H9 (cell line): ENCODE data around the gene TBCC. TPM values are rescaled to one million over a fixed set of nuclear protein-coding genes. Genes with fewer than 3 reads are reported as not detected.

Experiments
- DNase-seq: peaks from one replicate; pipeline ENCODE4 v3.0.0-alpha.2; 2017
- H2AFZ ChIP-seq: one replicate; pipeline ENCODE4 v1.6.1; 2013; ENCODE audit warnings: mild to moderate bottlenecking, low read length, control low read depth, moderate library complexity
- H2AK5ac ChIP-seq: 2 replicates; pipeline ENCODE4 v1.6.1; 2013; ENCODE audit warnings: low read length, control low read depth, mixed read lengths; ENCODE audit not compliant: insufficient read length
- H2BK120ac ChIP-seq: one replicate; pipeline ENCODE4 v1.6.1; 2013; ENCODE audit warnings: low read depth, mild to moderate bottlenecking, low read length, control low read depth, inconsistent platforms; ENCODE audit not compliant: poor library complexity, severe bottlenecking
- H2BK12ac ChIP-seq: 2 replicates; pipeline ENCODE4 v1.6.1; 2013; ENCODE audit warnings: low read length, control low read depth, mixed read lengths, low read depth; ENCODE audit not compliant: insufficient read length
- H2BK15ac ChIP-seq: 2 replicates; pipeline ENCODE4 v1.6.1; 2013; ENCODE audit warnings: low read depth, low read length, control low read depth
- H2BK20ac ChIP-seq: one replicate; pipeline ENCODE4 v1.6.1; 2013; ENCODE audit warnings: low read depth, mild to moderate bottlenecking, low read length, control low read depth, inconsistent platforms; ENCODE audit not compliant: poor library complexity, severe bottlenecking
- H2BK5ac ChIP-seq: 2 replicates; pipeline ENCODE4 v1.6.1; 2013; ENCODE audit warnings: low read length, control low read depth, mixed read lengths; ENCODE audit not compliant: insufficient read length
- H3K14ac ChIP-seq: 2 replicates; pipeline ENCODE4 v1.6.1; 2013; ENCODE audit warnings: low read length, control low read depth; ENCODE audit not compliant: insufficient read depth
- H3K18ac ChIP-seq: 2 replicates; pipeline ENCODE4 v1.6.1; 2013; ENCODE audit warnings: low read depth, mild to moderate bottlenecking, mixed read lengths, low read length, control low read depth; ENCODE audit not compliant: insufficient read length
- H3K23ac ChIP-seq: 2 replicates; pipeline ENCODE4 v1.6.1; 2013; ENCODE audit warnings: low read length, control low read depth, mixed read lengths, low read depth; ENCODE audit not compliant: insufficient read length
- H3K23me2 ChIP-seq: 2 replicates; pipeline ENCODE4 v1.6.1; 2013; ENCODE audit warnings: low read depth, mild to moderate bottlenecking, mixed read lengths, low read length, control low read depth; ENCODE audit not compliant: insufficient read length, poor library complexity, severe bottlenecking
- H3K27ac ChIP-seq: 2 replicates; pipeline ENCODE4 v1.5.1; 2013; ENCODE audit warnings: low read length, control low read depth, mixed read lengths, low read depth; ENCODE audit not compliant: insufficient read length
- H3K27me3 ChIP-seq: 2 replicates; pipeline ENCODE4 v1.6.1; 2013; ENCODE audit warnings: low read length, control low read depth, inconsistent platforms; ENCODE audit not compliant: insufficient read depth
- H3K4ac ChIP-seq: 2 replicates; pipeline ENCODE4 v1.6.1; 2013; ENCODE audit warnings: low read depth, mild to moderate bottlenecking, control low read depth, inconsistent platforms, low read length, moderate library complexity
- H3K4me1 ChIP-seq: 2 replicates; pipeline ENCODE4 v1.6.1; 2013; ENCODE audit warnings: low read length, control low read depth, inconsistent platforms; ENCODE audit not compliant: insufficient read depth
- H3K4me2 ChIP-seq: 2 replicates; pipeline ENCODE4 v1.6.1; 2013; ENCODE audit warnings: low read length, control low read depth, mixed read lengths; ENCODE audit not compliant: insufficient read length, insufficient read depth
- H3K56ac ChIP-seq: 2 replicates; pipeline ENCODE4 v1.6.1; 2013; ENCODE audit warnings: low read depth, mild to moderate bottlenecking, mixed read lengths, low read length, control low read depth; ENCODE audit not compliant: insufficient read length
- H3K79me1 ChIP-seq: 2 replicates; pipeline ENCODE4 v1.6.1; 2013; ENCODE audit warnings: low read depth, mild to moderate bottlenecking, moderate library complexity, low read length, control low read depth, inconsistent platforms; ENCODE audit not compliant: insufficient read depth, poor library complexity, severe bottlenecking
- H3K79me2 ChIP-seq: 2 replicates; pipeline ENCODE4 v1.6.1; 2013; ENCODE audit warnings: low read length, control low read depth, inconsistent platforms; ENCODE audit not compliant: insufficient read depth
- H3K9ac ChIP-seq: 2 replicates; pipeline ENCODE4 v1.6.1; 2013; ENCODE audit warnings: low read length, control low read depth, mixed read lengths; ENCODE audit not compliant: insufficient read length; ENCODE audit errors: extremely low read depth
- H3K9me3 ChIP-seq: one replicate; pipeline ENCODE4 v1.6.1; 2013; ENCODE audit warnings: low read depth, low read length, inconsistent platforms; ENCODE audit not compliant: control insufficient read depth
- H3T11ph ChIP-seq: one replicate; pipeline ENCODE4 v1.6.1; 2013; ENCODE audit warnings: mild to moderate bottlenecking, low read length, control low read depth, inconsistent platforms
- H4K20me1 ChIP-seq: one replicate; pipeline ENCODE4 v1.6.1; 2013; ENCODE audit not compliant: control insufficient read depth, insufficient read length, insufficient read depth
- H4K5ac ChIP-seq: 2 replicates; pipeline ENCODE4 v1.6.1; 2013; ENCODE audit warnings: low read depth, mild to moderate bottlenecking, mixed read lengths, low read length, control low read depth; ENCODE audit not compliant: insufficient read length
- H4K8ac ChIP-seq: replicated peaks from 2 replicates; pipeline ENCODE4 v1.6.1; 2013; ENCODE audit warnings: low read length, control low read depth, mixed read lengths, low read depth; ENCODE audit not compliant: insufficient read length
- H4K91ac ChIP-seq: 2 replicates; pipeline ENCODE4 v1.6.1; 2013; ENCODE audit warnings: low read depth, mild to moderate bottlenecking, moderate library complexity, mixed read lengths, low read length, control low read depth; ENCODE audit not compliant: insufficient read length
- H3K27ac Mint-ChIP-seq, 3 experiments: 2 replicates in 2 of 3; 3 replicates in 1 of 3; pipeline ENCODE4 v1.8.0; 2020 to 2021; ENCODE audit warnings: mixed read lengths in 3 of 3, mild to moderate bottlenecking in 1 of 3, moderate library complexity in 1 of 3
- H3K27me3 Mint-ChIP-seq: 2 replicates; pipeline ENCODE4 v1.8.0; 2021; ENCODE audit warnings: low read depth, mild to moderate bottlenecking, moderate library complexity, mixed read lengths
- H3K36me3 Mint-ChIP-seq, 3 experiments: 2 replicates in 2 of 3; 3 replicates in 1 of 3; pipeline ENCODE4 v1.8.0; 2020 to 2021; ENCODE audit warnings: low read depth in 3 of 3, mixed read lengths in 3 of 3; ENCODE audit not compliant: insufficient read depth in 1 of 3
- H3K4me1 Mint-ChIP-seq, 2 experiments: 2 replicates each; pipeline ENCODE4 v1.8.0; 2020; ENCODE audit warnings: mixed read lengths in 2 of 2
- H3K4me3 Mint-ChIP-seq, 2 experiments: 2 replicates in 1 of 2; 3 replicates in 1 of 2; pipeline ENCODE4 v1.8.0; 2020 to 2021; ENCODE audit warnings: mild to moderate bottlenecking in 2 of 2, mixed read lengths in 2 of 2, moderate library complexity in 1 of 2
- H3K9me3 Mint-ChIP-seq, 2 experiments: 2 replicates in 1 of 2; 3 replicates in 1 of 2; pipeline ENCODE4 v1.8.0; 2020; ENCODE audit warnings: mild to moderate bottlenecking in 2 of 2, mixed read lengths in 2 of 2, moderate library complexity in 1 of 2
- CTCF ChIP-seq: fragments of 200-600 bp; sonication (generic); conservative IDR thresholded peaks from 3 replicates; pipeline ENCODE4 v1.8.0; 2021; ENCODE audit warnings: antibody characterized with exemption, mild to moderate bottlenecking
- WGBS: extraction: QIAGEN DNeasy Blood & Tissue Kit; methylation state at CpG from one replicate; pipeline ENCODE4 v1.1.7; 2013; ENCODE audit warnings: missing lambda C conversion rate, low lambda C conversion rate, mixed read lengths; ENCODE audit not compliant: insufficient read length; ENCODE audit errors: extremely low coverage; 5-methylcytosine and 5-hydroxymethylcytosine counted together
- total RNA-seq: library from RNA; stranded (reverse); gene quantifications from 2 replicates; pipeline ENCODE4 v1.2.1, GENCODE V29; 2021

The TBCC gene
- total RNA-seq, 1 experiment from 2014 or later = 25.6 TPM

GRCh38 chr6:42791706-42792320 is 45.9 kb upstream of the TBCC start:
- Histone ChIP-seq H2BK120ac (no peak overlapping the region), H3K79me2 (peaks cover 5% of the 10 kb centered on the region; the same call in 1 of the 2 replicates), H2BK5ac (no peak overlapping the region), H3K27ac (no peak overlapping the region), H3K79me1 (peaks cover 3% of the 10 kb centered on the region), H3K23me2 (no peaks in the 10 kb centered on the region), H3K9ac (no peak overlapping the region), H2BK20ac (no peak overlapping the region), H3K4me1 (peaks cover 3% of the 10 kb centered on the region; the same call in 1 of the 2 replicates), H3K4me2 (no peak overlapping the region), H2AK5ac (no peak overlapping the region), H4K8ac (no peak overlapping the region), H3K9me3 (no peaks in the 10 kb centered on the region), H3T11ph (no peak overlapping the region), H2BK15ac (no peak overlapping the region), H3K4ac (no peak overlapping the region), H3K56ac (no peak overlapping the region), H3K18ac (no peak overlapping the region), H2BK12ac (no peak overlapping the region), H4K20me1 (no peaks in the 10 kb centered on the region), H4K5ac (no peak overlapping the region), H3K14ac (no peak overlapping the region), H4K91ac (no peak overlapping the region), H2AFZ (no peak overlapping the region), H3K27me3 (no peaks in the 10 kb centered on the region), H3K23ac (no peak overlapping the region)
- no peak overlapping the region; a peak in 1 of 7 replicates for H3K27ac Mint-ChIP-seq
- H3K4me3 Mint-ChIP-seq = no peak overlapping the region
- peaks cover 0 to 7% (median 0%) of the 10 kb centered on the region in 3 experiments; a peak in 1 of 7 replicates for H3K36me3 Mint-ChIP-seq
- H3K27me3 Mint-ChIP-seq = no peaks in the 10 kb centered on the region
- no peak for DNase-seq
- WGBS = no CpG with 5 or more reads among the region's 3 CpGs
- H3K4me1 Mint-ChIP-seq = peaks cover 24 to 31% of the 10 kb centered on the region in 2 experiments
- no peak for TF ChIP-seq CTCF
- H3K9me3 Mint-ChIP-seq = no peaks in the 10 kb centered on the region
